CD4-positive, alpha-beta T cell treated with Interleukin-15 for 1 hour (primary cell): ENCODE results near the gene TMEM242.
"Not testable (repeated sequence)": the region's sequence is repeated elsewhere in the genome, so short reads cannot be mapped to it uniquely, and the experiment has no call there.

ENCODE experiments used
- DNase-seq: peaks from one replicate; pipeline ENCODE4 v3.0.0-alpha.2; 2020

The TMEM242 gene

GRCh38 chr6:157322792-157323254 lies 496 bp downstream of the TMEM242 start:
- DNase-seq: peak; percentile 79

- peak; percentile 59 for DNase-seq
Measured at GRCh38 chr6:157316871-157317814, 6.2 kb downstream of the TMEM242 start.

GRCh38 chr6:157314705-157315321 lies 8.5 kb downstream of the TMEM242 start:
- no peak for DNase-seq

- DNase-seq: no peak
Measured at GRCh38 chr6:157313531-157314467, 9.5 kb downstream of the TMEM242 start.

GRCh38 chr6:157312757-157313156 lies 10.6 kb downstream of the TMEM242 start:
- DNase-seq: no peak

- not testable (repeated sequence) for DNase-seq
Measured at GRCh38 chr6:157310693-157311092, 12.6 kb downstream of the TMEM242 start.

GRCh38 chr6:157307661-157308060 lies 15.7 kb downstream of the TMEM242 start:
- no peak for DNase-seq

GRCh38 chr6:157305670-157306653 lies 17.4 kb downstream of the TMEM242 start:
- no peak for DNase-seq

GRCh38 chr6:157304899-157305663 lies 18.2 kb downstream of the TMEM242 start:
- DNase-seq: no peak

GRCh38 chr6:157302736-157303135 lies 20.6 kb downstream of the TMEM242 start:
- DNase-seq: no peak

- DNase-seq: no peak
Measured at GRCh38 chr6:157300436-157300835, 22.9 kb downstream of the TMEM242 start.

- DNase-seq: no peak
Measured at GRCh38 chr6:157300006-157300405, 23.3 kb downstream of the TMEM242 start.

- no peak for DNase-seq
Measured at GRCh38 chr6:157298216-157298724, 25.0 kb downstream of the TMEM242 start.

GRCh38 chr6:157294654-157295053 lies 28.7 kb downstream of the TMEM242 start:
- DNase-seq: no peak

GRCh38 chr6:157293780-157294179 lies 29.5 kb downstream of the TMEM242 start:
- no peak for DNase-seq

- no peak for DNase-seq
Measured at GRCh38 chr6:157292202-157292601, 31.1 kb downstream of the TMEM242 start.

GRCh38 chr6:157291356-157291755 lies 32.0 kb downstream of the TMEM242 start:
- no peak for DNase-seq

GRCh38 chr6:157290797-157291196 lies 32.5 kb downstream of the TMEM242 start:
- DNase-seq: no peak

- no peak for DNase-seq
Measured at GRCh38 chr6:157289764-157290163, 33.6 kb downstream of the TMEM242 start.

- DNase-seq: no peak
Measured at GRCh38 chr6:157288575-157288974, 34.7 kb downstream of the TMEM242 start.

- DNase-seq: no peak
Measured at GRCh38 chr6:157287923-157288322, 35.4 kb downstream of the TMEM242 start.
